Nephron (organoid): ENCODE data around the gene PLCB1.

ENCODE experiments used
- H3K27ac Mint-ChIP-seq, 3 experiments: 2 replicates each; pipeline ENCODE4 v1.8.0; 2020; ENCODE audit warnings: mixed read lengths in 3 of 3, mild to moderate bottlenecking in 2 of 3, moderate library complexity in 1 of 3
- H3K27me3 Mint-ChIP-seq: 2 replicates; pipeline ENCODE4 v1.8.0; 2021; ENCODE audit warnings: low read depth, mild to moderate bottlenecking, moderate library complexity, mixed read lengths
- H3K36me3 Mint-ChIP-seq: 2 replicates; pipeline ENCODE4 v1.8.0; 2020; ENCODE audit warnings: low read depth, mixed read lengths
- H3K4me1 Mint-ChIP-seq: 2 replicates; pipeline ENCODE4 v1.8.0; 2020; ENCODE audit warnings: mixed read lengths
- H3K4me3 Mint-ChIP-seq, 3 experiments: 2 replicates each; pipeline ENCODE4 v1.8.0; 2020; ENCODE audit warnings: mild to moderate bottlenecking in 3 of 3, mixed read lengths in 3 of 3, moderate library complexity in 2 of 3
- H3K9me3 Mint-ChIP-seq: 2 replicates; pipeline ENCODE4 v1.8.0; 2020; ENCODE audit warnings: mixed read lengths
- CTCF ChIP-seq, 3 experiments: fragments of 200-600 bp; sonication (generic); IDR thresholded peaks; one replicate each; pipeline ENCODE4 v1.5.0; 2021; ENCODE audit warnings: antibody characterized with exemption in 3 of 3; ENCODE audit not compliant: unreplicated experiment in 3 of 3

Gene PLCB1

GRCh38 chr20:8901237-8902025, 769.4 kb downstream of the PLCB1 start:
- peaks cover 4% of the 10 kb centered on the region for H3K9me3 Mint-ChIP-seq
- H3K36me3 Mint-ChIP-seq: no peaks in the 10 kb centered on the region
- H3K4me3 Mint-ChIP-seq: no peak overlapping the region
- TF ChIP-seq CTCF (IDR thresholded peaks at IDR 0.05; ENCODE audit: unreplicated experiment in 3 of 3): no peak
- H3K27me3 Mint-ChIP-seq: peaks cover 5% of the 10 kb centered on the region
- H3K4me1 Mint-ChIP-seq: peaks cover 6% of the 10 kb centered on the region
- no peak overlapping the region for H3K27ac Mint-ChIP-seq

DNA sequence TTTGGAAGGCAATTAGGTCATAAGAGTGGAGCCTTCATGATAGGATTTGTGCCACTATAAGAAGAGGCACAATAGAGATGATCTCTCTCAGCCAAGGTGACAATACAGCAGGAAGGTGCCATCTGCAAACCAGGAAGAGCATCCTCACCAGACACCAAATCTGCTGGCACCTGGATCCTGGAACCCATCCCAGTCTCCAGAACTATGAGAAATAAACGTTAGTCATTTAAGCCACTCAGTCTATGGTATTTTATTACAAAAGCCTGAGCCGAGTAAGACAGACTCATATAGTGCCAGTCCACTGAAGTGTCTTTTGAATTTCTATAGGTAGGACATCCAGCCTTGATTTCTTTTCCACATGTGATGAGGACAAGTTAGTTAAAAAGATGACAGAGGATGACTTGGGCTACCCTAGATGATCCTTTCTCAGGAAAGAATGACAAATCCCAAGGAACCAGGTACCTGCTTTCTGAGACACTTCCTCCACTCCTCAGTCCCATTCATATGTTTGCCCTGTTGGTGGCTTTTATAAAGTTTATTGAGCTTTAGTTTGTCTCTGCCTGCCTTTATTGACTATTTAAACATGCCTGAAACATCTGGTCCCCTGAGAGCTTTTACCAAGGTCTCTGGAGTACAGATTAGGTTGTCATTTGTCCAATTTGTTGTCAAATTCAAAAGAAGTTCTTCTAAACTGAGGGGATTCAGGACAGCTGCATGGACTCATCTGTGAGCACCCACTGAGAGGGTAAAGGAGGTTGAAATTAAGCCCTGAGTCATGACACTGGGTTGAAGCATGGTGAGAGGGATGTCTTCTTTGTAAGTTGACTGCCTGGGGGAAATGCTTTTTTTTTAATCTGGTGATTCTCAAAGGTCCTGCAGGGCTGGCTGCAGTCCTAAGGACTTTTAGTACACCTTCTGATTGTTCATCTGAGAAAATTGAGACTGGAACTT, 771.9 kb downstream of the PLCB1 start:
- no peak for TF ChIP-seq CTCF (IDR thresholded peaks at IDR 0.05; ENCODE audit: unreplicated experiment in 3 of 3)
- no peak overlapping the region for H3K4me3 Mint-ChIP-seq
- H3K27ac Mint-ChIP-seq: no peak overlapping the region
- no peaks in the 10 kb centered on the region for H3K36me3 Mint-ChIP-seq
- peaks cover 5% of the 10 kb centered on the region for H3K27me3 Mint-ChIP-seq
- H3K9me3 Mint-ChIP-seq: peaks cover 3% of the 10 kb centered on the region
- H3K4me1 Mint-ChIP-seq: peaks cover 6% of the 10 kb centered on the region

- no peak for TF ChIP-seq CTCF (IDR thresholded peaks at IDR 0.05; ENCODE audit: unreplicated experiment in 3 of 3)
- no peak overlapping the region for H3K27ac Mint-ChIP-seq
- H3K4me3 Mint-ChIP-seq: no peak overlapping the region
- no peaks in the 10 kb centered on the region for H3K27me3 Mint-ChIP-seq
- H3K4me1 Mint-ChIP-seq: no peaks in the 10 kb centered on the region
- peaks cover 6% of the 10 kb centered on the region for H3K9me3 Mint-ChIP-seq
- no peaks in the 10 kb centered on the region for H3K36me3 Mint-ChIP-seq
Observed at GRCh38 chr20:8909596-8909995, 777.5 kb downstream of the PLCB1 start.

- Mint-ChIP-seq H3K4me3 (no peak overlapping the region), H3K36me3 (no peaks in the 10 kb centered on the region), H3K27me3 (no peaks in the 10 kb centered on the region), H3K4me1 (no peaks in the 10 kb centered on the region), H3K27ac (no peak overlapping the region), H3K9me3 (peaks cover 14% of the 10 kb centered on the region)
- no peak for TF ChIP-seq CTCF (IDR thresholded peaks at IDR 0.05; ENCODE audit: unreplicated experiment in 3 of 3)
Observed at GRCh38 chr20:8912096-8912495, 780.0 kb downstream of the PLCB1 start.

- H3K27ac Mint-ChIP-seq: no peak overlapping the region
- H3K27me3 Mint-ChIP-seq: no peaks in the 10 kb centered on the region
- no peaks in the 10 kb centered on the region for H3K36me3 Mint-ChIP-seq
- TF ChIP-seq CTCF (IDR thresholded peaks at IDR 0.05; ENCODE audit: unreplicated experiment in 3 of 3): no peak
- H3K4me3 Mint-ChIP-seq: no peak overlapping the region
- H3K4me1 Mint-ChIP-seq: no peaks in the 10 kb centered on the region
- H3K9me3 Mint-ChIP-seq: peaks cover 14% of the 10 kb centered on the region
Observed at GRCh38 chr20:8912731-8913130, 780.7 kb downstream of the PLCB1 start.
